GM19372 (cell line): ENCODE results near the gene TNFSF10.

ENCODE experiments used
- ATAC-seq: cut with Tn5 transposase; IDR thresholded peaks from one replicate; pipeline ENCODE4 v1.9.1; 2021; ENCODE audit warnings: mild to moderate bottlenecking, low read depth, moderate library complexity; ENCODE audit not compliant: unreplicated experiment

Gene TNFSF10

DNA sequence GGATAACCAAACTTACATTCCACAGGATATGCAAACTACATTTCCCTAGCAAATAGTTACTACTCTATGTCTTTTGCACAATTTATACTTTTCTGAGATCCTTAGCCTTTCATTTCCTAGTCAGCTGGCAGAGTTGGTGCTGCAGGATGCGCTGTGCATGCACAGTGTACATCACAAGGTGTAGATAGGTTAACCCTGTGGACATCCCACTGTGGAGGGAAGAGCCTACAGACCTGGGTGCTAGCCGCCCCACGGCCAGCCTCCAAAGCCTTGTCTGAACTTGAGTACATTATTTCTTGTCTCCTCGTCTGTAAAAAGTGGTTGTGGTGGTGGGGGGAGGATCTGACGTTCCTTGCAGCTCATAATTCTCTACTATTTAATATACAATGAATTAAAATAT lies 3.5 kb downstream of the TNFSF10 start:
- ATAC-seq, result no peak

DNA sequence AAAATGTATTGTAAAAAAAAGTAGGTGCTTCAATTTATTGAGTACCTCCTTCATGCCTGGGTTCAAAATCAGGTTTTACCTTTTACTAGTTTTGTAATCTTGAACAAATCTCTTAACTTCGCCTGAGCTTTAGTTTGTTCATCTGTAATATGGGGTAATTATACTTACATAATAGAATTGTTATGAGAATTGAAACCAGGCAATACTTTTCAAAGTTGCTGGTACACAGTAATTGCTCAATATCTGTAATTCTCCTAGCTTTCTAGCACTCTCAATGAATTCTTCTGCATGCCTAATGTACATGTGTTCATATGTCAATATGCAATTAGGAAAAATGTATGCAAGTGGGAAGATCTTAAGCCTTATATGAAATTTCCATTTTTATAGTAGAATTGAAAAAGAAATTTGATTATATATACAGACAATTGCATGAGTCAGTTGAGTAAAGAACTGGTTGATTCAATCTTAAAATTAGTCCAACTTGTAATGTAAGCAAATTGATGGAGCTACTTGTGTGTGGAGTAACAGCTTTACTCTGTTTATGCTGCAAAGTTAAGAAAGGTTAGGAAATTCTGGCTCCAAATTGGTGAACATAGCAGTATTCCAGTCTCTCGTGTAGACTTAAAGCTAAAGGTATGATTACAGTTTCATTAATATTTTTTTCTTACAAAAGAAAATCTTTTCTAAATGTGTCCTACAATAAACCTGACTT lies 4.1 kb downstream of the TNFSF10 start:
- ATAC-seq, result no peak

DNA sequence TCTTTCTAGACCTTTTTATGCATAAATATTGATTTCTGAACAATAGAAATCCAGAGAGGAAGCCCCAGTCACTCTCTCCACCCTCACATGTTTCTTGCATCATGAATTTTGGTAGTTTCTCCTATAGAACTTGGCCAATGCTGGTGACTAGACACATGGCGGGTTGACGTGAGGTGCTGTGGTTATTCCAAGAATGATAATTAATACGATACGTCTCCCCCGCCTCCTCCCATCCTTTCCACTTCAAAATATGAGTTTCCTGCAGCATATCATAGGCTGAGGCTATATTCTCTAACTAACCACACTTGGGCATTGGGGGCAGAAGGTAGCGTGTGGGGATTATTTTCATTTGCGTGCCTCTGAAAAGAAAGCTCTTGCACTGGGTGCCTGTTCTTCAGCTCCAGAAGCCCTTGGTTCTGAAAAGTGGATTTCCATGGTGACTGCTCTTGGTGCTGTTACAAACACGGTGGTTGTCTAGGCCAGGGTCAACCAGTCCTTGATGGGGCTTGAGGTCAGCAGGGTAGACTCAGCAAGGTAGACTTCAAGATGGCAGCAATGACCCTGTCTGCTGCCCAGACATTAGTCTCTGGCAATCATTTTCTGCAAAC lies 5.3 kb downstream of the TNFSF10 start:
- no peak for ATAC-seq

DNA sequence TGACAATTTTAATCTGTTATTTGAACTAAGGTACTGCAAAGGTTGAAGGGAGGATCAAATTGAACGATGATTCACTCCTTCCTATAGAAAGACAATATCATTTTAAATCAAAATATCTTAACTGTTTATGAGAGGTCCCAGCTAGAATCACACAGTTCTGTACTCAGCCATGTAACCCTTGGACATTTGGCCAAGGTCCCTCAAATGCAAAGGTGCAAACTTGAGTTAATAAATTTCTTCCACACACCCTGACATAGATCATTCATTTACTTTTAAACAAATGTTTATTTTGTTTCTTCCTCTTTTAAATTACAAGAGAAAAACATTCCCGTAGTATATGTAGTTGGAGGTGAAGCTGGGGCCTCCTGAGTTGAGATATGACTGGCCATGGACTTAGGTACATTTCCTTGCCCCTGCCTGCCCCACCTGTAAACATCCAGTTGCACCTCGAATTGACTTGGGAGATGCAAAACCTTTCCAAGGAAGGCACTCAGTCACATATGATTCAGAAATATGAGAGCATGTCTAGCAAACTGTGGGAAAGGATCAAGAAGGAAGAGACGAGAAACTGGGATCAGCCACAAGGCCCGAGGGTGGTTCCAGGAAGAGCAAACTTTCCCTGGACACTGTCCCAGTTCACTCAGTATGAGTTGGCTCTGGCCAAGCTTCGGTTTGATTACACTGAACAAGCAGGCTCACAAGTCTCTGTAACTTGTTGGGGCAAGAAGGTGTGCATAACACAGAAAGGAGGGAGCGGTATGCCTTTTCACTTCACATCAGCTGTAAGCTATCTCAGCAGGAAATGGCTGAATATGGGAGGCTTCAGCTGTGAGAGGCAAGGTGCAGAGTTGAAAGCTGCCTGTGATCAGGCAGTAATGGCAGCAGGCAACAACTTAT lies 6.7 kb downstream of the TNFSF10 start:
- ATAC-seq, result no peak

DNA sequence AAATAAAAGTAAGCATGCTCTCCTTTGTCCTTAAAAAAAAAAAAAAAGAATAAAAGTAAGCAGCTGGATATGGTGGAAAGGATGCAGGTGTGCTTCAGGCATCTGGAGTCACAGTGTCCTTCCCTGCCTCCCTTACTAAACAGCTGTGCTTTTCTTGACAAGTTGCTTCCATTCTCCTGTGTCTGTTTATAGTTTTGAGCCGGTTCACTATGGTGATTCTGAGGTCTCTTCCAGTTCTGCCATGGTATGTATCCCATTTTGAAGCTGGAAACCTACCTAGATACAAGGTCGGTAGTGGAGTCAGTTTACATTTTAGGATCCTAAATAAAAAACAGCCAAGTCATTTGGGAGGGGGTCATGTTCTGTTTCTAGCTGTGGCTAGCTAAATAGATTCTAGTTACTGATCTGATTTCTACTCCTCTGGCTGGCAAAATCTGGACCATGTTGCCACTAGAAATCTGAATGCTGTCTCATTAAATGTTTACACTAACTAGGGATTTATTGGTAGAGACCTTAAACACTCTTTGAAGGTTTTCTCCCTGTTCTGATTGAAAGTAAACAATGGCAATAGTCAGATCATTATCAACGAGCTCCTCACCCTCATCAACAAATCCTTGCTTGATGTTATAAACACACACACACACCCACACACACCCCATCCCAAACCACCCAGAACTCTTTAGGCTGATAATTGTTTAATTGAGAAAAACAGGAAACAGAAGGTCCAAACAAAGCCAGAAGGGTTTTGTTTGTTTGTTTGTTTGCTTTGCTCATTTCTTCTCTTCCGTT lies 7.9 kb downstream of the TNFSF10 start:
- ATAC-seq, result no peak

DNA sequence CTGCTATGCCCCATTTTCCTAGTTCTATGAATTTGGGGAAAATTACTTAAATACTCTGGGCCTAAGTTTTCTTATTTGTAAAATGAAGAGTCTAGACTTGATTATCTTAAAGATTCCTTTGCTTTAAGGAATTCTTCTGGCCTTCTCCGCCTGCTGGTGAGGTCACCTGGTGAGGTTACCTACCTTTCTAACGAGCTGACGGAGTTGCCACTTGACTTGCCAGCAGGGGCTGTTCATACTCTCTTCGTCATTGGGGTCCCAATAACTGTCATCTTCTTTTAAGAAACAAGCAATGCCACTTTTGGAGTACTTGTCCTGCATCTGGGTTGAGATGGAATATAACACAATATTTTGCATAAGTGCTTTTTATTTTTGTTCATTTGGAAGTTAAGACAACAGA lies 8.6 kb downstream of the TNFSF10 start:
- no peak for ATAC-seq

DNA sequence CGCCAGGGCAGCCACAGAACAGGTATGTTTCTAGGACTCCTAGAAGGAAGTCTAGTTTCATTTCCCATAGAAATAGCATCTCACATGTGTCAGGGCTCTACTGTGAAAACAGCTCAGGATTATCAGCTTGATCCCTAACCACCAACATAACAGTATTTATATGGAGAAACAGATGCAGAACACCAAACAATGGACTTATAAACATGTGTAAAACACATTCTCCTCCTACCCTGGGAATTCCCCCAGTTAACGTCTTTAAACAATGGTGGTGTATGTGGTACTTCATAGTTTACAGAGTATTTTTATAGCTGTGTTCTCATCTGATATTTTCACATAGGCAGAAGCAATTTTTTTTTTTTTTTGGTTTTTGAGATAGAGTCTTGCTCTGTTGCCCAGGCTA lies 9.7 kb downstream of the TNFSF10 start:
- ATAC-seq, result no peak

DNA sequence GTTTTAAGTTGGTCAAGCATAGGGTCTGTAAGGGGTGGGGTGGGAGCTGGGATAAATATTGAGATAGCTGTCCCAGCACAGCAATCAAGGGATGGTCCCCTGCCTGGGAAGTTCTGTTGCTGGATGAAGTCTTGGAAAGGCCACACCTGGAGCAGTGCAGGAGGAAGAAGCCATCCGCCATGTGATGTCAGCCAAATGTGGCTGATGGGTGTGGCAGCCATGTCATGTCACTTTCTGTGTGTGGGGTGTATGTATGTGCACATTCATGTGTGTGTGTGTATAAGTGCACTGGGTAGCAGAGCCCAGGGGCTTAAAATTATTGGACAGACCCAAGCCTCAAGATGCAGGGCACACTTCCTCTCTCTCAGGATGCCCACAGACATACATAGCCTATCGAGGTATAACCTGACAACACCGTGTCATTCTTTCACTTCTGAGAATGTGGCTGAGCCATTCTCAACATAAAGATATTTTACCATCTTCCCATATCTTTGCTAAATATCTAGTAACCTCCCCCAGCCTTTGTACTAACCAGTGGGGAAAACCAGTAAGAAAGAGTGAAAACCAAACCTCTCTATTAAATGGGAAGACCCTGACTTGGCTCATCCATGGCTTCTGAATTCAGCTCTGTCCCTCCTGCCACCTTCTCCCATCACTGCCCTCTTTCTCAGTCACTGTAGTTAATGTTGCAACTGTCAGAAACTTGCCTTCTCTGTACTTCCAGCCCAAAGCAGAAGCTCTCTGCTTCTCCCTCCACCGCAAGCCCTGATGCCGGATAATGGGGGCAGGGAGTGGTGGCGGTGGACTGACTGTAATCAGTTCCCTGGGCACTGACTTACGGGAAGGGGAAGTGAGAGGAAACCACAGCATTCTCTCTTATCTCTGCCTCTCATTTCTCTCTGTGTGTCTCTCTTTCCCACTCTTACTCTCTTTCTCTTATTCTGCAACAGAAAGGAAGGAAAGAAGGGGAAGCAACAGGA lies 11.2 kb downstream of the TNFSF10 start:
- ATAC-seq, result no peak

DNA sequence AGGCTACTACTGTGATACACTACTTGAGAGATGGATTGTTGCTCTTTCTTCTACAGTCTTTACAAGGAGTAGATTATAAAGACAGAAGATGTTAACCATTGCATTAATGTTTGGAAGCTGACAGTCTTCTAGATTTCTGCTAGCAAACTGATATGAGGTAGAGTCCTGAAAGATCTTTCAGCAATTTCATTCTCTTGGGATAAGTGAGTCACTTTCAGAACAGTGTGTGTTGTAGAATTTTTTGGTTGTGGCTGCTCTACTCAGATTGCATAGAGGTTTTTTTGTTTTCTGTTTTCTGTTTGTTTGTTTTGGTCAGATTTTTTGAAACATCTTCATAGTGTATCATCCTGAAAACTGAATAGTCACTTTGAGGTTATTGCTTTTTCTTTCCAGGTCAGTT lies 17.1 kb downstream of the TNFSF10 start:
- ATAC-seq, result no peak

DNA sequence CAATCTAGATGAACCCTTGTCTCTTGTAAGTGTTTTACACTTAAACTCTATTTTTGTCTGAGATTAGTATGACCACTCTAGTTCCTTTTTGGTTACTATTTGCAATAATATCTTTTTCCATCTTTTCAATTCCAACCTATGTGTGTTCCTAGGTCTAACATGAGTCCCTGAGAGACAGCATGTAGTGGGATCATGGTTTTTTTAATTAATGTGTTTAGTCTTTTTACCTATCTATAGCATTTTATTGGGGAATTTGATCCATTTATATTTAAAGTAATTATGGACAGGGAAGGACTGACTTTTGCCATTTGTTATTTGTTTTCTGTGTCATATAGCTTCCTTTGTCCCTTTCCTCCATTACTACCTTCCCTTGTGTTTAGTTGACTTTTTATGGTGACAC lies 21.7 kb downstream of the TNFSF10 start:
- ATAC-seq, result no peak

DNA sequence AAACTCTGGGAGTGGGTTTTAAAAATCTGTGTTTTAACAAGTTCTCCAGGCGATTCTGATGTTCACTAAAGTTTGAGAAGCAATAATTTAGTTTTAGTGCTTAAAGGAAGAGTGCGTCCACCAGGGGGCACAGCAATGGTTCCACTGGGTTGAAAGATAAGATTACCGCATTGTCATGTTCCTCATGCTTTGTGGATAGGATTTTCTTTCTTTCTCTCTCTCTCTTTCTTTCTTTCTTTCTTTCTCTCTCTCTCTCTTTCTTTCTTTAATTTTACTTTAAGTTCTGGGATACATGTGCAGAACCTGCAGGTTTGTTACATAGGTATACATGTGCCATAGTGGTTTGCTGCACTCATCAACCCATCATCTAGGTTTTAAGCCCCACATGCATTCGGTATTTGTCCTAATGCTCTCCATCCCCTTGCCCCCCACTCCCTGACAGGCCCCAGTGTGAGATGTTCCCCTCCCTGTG lies 33.0 kb downstream of the TNFSF10 start:
- ATAC-seq, result peak; percentile 76

DNA sequence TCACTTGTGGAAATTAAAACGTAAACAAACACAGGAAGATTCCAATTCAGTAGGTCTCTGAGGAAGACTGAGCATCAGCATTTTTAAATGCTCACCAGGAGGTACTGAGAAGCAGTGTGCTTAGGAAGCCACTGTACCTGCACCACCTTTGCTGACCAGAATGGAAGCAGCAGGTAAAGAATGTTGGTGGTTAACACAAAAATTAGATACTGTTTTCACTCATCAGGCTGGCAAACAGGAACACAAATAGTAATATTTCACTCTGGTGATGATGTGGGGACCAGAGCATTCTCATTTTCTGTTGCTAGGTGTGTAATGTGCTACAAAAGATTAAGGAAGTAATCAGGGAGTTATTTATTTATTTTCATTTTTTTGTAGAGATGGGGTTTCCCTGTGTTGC lies 45.1 kb downstream of the TNFSF10 start:
- ATAC-seq, result no peak

DNA sequence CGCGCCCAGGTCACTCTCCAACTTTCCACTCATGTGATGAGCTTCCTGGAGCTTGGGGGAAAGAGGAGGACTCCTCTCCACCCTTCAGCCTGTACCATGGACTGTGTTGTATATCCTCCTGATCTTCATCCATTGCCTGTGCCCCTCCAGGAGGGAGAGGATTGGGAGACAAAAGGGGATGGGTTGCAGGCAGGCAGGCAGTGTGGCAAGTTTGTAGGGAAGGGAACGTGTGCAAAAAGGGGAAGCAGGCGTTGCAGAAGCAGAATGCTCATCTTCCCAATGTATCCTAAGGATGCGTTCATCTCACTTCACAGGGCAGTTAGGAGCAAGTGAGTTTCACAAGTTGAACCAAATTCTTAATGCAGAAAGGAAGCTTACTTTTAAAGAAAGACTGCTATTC lies 46.9 kb downstream of the TNFSF10 start:
- no peak for ATAC-seq

DNA sequence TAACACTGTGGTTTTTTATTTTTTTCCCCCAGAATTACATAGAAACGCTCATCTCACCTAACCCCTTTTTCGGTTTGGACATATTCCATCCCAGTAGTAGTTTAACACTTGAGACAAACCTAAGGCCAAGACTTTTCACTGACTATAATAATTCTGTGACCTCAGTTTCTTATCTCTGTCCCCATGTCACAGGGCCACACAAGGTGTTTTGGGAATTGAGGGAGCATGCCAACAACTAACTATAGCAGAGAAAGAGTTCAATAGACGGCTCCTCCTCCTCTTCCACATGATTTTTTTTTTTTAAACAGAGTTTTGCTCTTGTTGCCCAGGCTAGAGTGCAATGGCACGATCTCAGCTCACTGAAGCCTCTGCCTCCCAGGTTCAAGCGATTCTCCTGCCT lies 47.5 kb downstream of the TNFSF10 start:
- no peak for ATAC-seq

DNA sequence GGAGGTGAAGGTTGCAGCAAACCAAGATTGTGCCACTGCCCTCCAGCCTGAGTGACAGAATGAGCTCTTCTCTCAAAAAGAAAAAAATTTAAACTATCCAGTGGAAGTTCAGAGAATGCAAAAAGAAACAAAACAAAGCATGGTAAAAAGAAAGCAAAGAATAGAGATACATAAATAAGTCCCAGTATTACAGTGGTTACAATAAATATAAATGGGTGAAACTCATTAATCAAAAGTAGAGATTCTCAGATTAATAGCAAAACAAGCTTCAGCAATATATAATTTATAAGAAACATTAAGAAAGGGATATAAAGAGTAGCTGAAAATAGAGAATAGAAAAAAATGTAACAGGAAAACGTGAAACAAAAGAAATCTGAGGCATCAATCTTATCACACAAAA lies 51.3 kb downstream of the TNFSF10 start:
- ATAC-seq, result no peak

DNA sequence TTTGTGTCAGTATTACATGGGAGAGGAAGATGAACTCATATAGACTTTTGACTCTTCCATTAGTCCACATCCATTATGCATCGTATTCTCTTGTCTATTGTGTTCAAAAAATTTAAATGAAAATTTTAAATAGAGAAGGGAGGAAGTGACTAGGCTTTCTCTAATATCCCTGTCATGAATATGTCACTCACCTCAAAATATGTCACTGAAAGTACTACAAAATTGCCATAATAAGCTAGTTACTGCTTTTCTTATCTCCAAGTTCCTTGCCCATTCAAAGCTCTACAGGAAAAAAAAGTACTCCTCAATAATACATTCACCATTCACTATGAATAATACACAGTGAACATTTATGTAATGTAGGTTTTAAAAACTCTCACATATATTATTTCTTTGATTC lies 52.6 kb downstream of the TNFSF10 start:
- ATAC-seq, result no peak

DNA sequence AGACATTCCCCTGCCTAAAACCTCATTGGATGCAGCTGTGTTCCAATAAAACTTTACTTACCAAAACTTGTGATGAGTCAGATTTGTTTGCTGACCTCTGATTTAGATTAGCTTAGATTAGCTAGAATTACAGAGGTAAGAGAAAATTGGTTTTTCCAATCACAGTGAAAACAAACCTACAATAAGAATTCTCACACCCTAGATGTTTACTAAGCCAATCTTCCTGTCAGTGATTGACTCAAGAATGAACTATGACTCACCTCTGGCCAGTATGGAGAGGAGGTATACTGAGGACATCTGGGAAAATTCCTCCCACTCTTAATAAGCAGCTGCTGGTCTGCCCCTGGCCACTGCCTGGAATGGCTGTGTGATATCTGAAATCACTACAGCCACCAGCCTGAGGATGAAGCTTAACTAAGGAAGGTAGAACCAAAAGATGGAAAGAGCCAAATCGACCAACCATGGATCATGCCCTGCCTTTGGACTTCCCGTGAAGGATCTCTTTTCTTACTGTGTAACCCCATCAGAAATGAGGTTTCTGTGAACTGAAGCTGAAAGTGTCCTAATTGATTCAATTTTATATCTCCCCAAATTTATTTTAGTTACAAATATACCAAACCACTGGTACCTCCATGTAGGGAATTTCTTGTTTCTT lies 55.9 kb downstream of the TNFSF10 start:
- no peak for ATAC-seq

DNA sequence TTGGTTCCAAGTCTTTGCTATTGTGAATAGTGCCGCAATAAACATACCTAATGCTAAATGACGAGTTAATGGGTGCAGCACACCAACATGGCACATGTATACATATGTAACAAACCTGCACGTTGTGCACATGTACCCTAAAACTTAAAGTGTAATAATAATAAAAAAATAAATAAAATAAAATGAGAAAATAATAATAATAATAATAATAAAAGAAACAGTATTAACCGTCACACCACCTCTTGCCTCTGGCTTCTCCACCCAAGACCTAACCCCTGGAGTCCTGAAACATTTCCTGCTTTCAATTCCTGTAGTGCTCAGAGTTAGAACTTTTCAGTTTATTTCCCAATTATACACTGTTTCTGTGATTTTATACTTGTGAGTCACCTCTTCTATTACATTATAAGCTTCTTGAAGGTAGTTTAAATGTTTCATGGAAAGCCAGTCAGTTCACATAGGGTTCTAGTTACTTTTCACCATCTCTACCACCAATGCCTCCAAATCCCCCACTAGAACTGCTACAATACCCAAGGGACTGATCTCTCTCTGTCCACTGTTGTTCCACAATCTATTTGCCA lies 56.6 kb downstream of the TNFSF10 start:
- ATAC-seq, result no peak

DNA sequence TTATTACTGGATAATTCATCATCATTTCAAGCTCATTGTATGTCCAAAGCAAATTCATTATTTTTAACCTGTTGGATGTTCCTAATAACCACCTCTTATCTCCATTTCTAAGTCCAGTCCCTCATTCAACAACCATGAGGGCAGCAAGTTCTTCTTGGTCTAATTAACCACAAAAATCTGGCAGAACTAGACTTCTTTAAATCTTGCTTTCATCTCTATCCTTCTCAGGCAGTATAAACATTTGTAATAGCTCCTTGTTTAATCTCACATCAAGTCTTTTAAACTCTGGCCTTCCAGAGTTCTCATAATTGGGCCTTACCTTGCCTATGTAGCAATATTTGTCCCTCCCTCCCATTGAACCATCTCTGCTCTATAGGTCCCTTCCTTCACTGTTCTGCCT lies 57.9 kb downstream of the TNFSF10 start:
- no peak for ATAC-seq
